OCI-LY7 (cell line): ENCODE measurements around the gene ADAM11. TPM values are rescaled to one million over a fixed set of nuclear protein-coding genes. Genes with fewer than 3 reads are reported as not detected.
A peak's percentile ranks its signal among the peaks of the same experiment; 100 is the strongest.
"Not testable (repeated sequence)": the region's sequence is repeated elsewhere in the genome, so short reads cannot be mapped to it uniquely, and the experiment has no call there.

Experiments used
- BruUV-seq: library from RNA; stranded (reverse); fragments of 400-500 nt; replicated peaks from 2 replicates; lab custom pipeline; 2021; lab: Mats Ljungman, UMichigan
- CTCF ChIA-PET: fragments of 300-600 bp; sonication (Branson Sonifier 250); formaldehyde crosslinking; loops from one replicate; lab custom pipeline; 2022; ENCODE audit warnings: antibody characterized with exemption; ENCODE audit not compliant: unreplicated experiment; lab: Charles Lee
- POLR2A ChIA-PET: fragments of 300-600 bp; sonication (Branson Sonifier 250); formaldehyde crosslinking; loops from one replicate; lab custom pipeline; 2022; ENCODE audit warnings: antibody characterized with exemption; lab: Charles Lee
- DNase-seq: peaks from one replicate; pipeline ENCODE4 v3.0.0-alpha.2; 2015; ENCODE audit warnings: low spot score
- H2AFZ ChIP-seq: fragments of 200-600 bp; sonication (generic), shearing (Covaris generic); 2 replicates; pipeline ENCODE4 v1.6.1; 2014; ENCODE audit warnings: mild to moderate bottlenecking, antibody characterized with exemption, low read length, moderate library complexity
- H3K27ac ChIP-seq: fragments of 200-600 bp; sonication (generic); 2 replicates; pipeline ENCODE4 v1.5.1; 2014; ENCODE audit warnings: mixed run types, low read depth, mild to moderate bottlenecking, moderate library complexity, low read length, inconsistent platforms; ENCODE audit not compliant: poor library complexity, severe bottlenecking
- H3K36me3 ChIP-seq: fragments of 200-600 bp; sonication (generic); 2 replicates; pipeline ENCODE4 v1.6.1; 2014; ENCODE audit warnings: mild to moderate bottlenecking, antibody characterized with exemption, low read length, moderate library complexity, mixed read lengths; ENCODE audit not compliant: insufficient read depth
- H3K4me1 ChIP-seq: fragments of 200-600 bp; sonication (generic); 2 replicates; pipeline ENCODE4 v1.5.1; 2014; ENCODE audit warnings: mild to moderate bottlenecking, low read length; ENCODE audit not compliant: insufficient read depth, poor library complexity, severe bottlenecking
- H3K4me2 ChIP-seq: fragments of 200-600 bp; sonication (generic); 2 replicates; pipeline ENCODE4 v1.6.1; 2014; ENCODE audit warnings: mild to moderate bottlenecking, low read length
- H3K4me3 ChIP-seq: fragments of 200-600 bp; sonication (generic); 2 replicates; pipeline ENCODE4 v1.5.1; 2014; ENCODE audit warnings: mild to moderate bottlenecking, low read depth, low read length; ENCODE audit not compliant: poor library complexity, severe bottlenecking
- H3K79me2 ChIP-seq: fragments of 200-600 bp; sonication (generic); 2 replicates; pipeline ENCODE4 v1.6.1; 2016; ENCODE audit warnings: low read depth, mild to moderate bottlenecking, low read length, moderate library complexity, mixed read lengths; ENCODE audit not compliant: insufficient read depth
- H3K9me2 ChIP-seq: fragments of 200-600 bp; sonication (generic); 2 replicates; pipeline ENCODE4 v1.6.1; 2016; ENCODE audit warnings: mild to moderate bottlenecking, low read length, mixed read lengths; ENCODE audit not compliant: insufficient read depth
- H3K9me3 ChIP-seq: fragments of 200-600 bp; sonication (generic); 2 replicates; pipeline ENCODE4 v1.6.1; 2014; ENCODE audit warnings: mild to moderate bottlenecking, mixed run types, low read length, mixed read lengths
- H4K20me1 ChIP-seq: fragments of 200-600 bp; sonication (generic); 2 replicates; pipeline ENCODE4 v1.6.1; 2014; ENCODE audit warnings: mild to moderate bottlenecking, antibody characterized with exemption, low read length, moderate library complexity, mixed read lengths; ENCODE audit not compliant: insufficient read depth
- CTCF ChIP-seq: fragments of 200-600 bp; sonication (generic); conservative IDR thresholded peaks from 2 replicates; pipeline ENCODE4 v1.5.1; 2014; ENCODE audit warnings: mild to moderate bottlenecking, antibody characterized with exemption, low read length, moderate library complexity, mixed read lengths
- EZH2phosphoT487 ChIP-seq: fragments of 200-600 bp; sonication (generic); IDR thresholded peaks from 2 replicates; pipeline ENCODE4 v1.6.1; 2018; ENCODE audit warnings: low read depth, borderline replicate concordance, mild to moderate bottlenecking, mixed run types, antibody characterized with exemption, low read length, moderate library complexity, mixed read lengths
- intact Hi-C: fragments of 100-400 bp; cut with micrococcal nuclease; formaldehyde crosslinking; loops from one replicate; pipeline ENCODE4 v1.10.0; 2022; ENCODE audit not compliant: unreplicated experiment
- total RNA-seq, 2 experiments: library from RNA; depleted of rRNA in 1 of 2; stranded (reverse); fragments of >200 nt in 1 of 2; shearing (Covaris generic) in 1 of 2; gene quantifications; 2 replicates each; pipeline ENCODE4 v1.2.3, GENCODE V29; 2014 to 2022

ADAM11 gene
- total RNA-seq, 2 experiments from 2014 or later: 1.1 to 3.3 TPM

DNA sequence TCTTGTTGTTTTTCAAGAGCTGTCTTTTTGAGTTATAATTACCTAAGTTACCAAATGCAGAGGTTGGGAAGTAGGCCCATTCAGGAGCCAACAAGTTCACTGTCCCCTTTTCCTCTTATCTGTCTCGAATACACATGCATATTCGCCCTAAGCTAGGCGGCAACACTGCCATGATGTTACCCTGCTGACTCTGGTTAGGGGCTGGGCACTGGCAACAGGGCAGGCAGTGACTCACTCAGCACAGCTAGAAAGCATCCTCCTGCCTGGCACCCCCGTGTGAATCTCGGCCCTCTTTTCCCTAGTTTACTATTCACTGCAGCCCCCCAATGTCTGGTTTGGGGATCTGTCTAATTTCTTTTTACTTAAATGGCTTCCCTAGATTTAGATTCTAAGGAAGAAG is 36.5 kb upstream of the ADAM11 start:
- no peak for DNase-seq
- Histone ChIP-seq H3K9me2 (no peaks in the 10 kb centered on the region), H3K4me2 (no peak overlapping the region), H3K4me1 (no peaks in the 10 kb centered on the region), H3K4me3 (no peak overlapping the region), H3K36me3 (peaks cover 65% of the 10 kb centered on the region), H4K20me1 (no peaks in the 10 kb centered on the region), H3K9me3 (no peaks in the 10 kb centered on the region), H3K79me2 (no peaks in the 10 kb centered on the region), H3K27ac (no peak overlapping the region), H2AFZ (no peak overlapping the region)
- BruUV-seq: no TSS peak
- CTCF ChIA-PET: no interaction called here
- intact Hi-C loops: no loop called here
- POLR2A ChIA-PET: no interaction called here
- TF ChIP-seq EZH2phosphoT487: no peak

- intact Hi-C loops, H3K9me2 ChIP-seq, H2AFZ ChIP-seq, H3K4me3 ChIP-seq, H4K20me1 ChIP-seq, CTCF ChIA-PET, H3K79me2 ChIP-seq, H3K4me1 ChIP-seq, H3K9me3 ChIP-seq, H3K4me2 ChIP-seq, H3K27ac ChIP-seq, BruUV-seq, DNase-seq: not testable (repeated sequence)
- peaks cover 77% of the 10 kb centered on the region for H3K36me3 ChIP-seq
- POLR2A ChIA-PET: interaction anchor here (0.8 kb wide), 1 partner anchor 26 kb away, joined by 3 read pairs; no protein-coding TSS in a partner anchor
Observed at GRCh38 chr17:44726121-44726520, 32.7 kb upstream of the ADAM11 start.

- POLR2A ChIA-PET: no interaction called here
- Histone ChIP-seq H3K36me3 (peaks cover 58% of the 10 kb centered on the region), H2AFZ (no peak overlapping the region), H3K4me3 (no peak overlapping the region), H3K9me2 (no peaks in the 10 kb centered on the region), H4K20me1 (no peaks in the 10 kb centered on the region), H3K4me1 (no peaks in the 10 kb centered on the region), H3K4me2 (no peak overlapping the region), H3K79me2 (no peaks in the 10 kb centered on the region), H3K9me3 (no peaks in the 10 kb centered on the region), H3K27ac (no peak overlapping the region)
- intact Hi-C loops: no loop called here
- CTCF ChIA-PET: no interaction called here
- no TSS peak for BruUV-seq
- TF ChIP-seq CTCF: peak; percentile 64
- no peak for TF ChIP-seq EZH2phosphoT487
- peak; percentile 13 for DNase-seq
Observed at GRCh38 chr17:44733753-44734152, 25.0 kb upstream of the ADAM11 start.

DNA sequence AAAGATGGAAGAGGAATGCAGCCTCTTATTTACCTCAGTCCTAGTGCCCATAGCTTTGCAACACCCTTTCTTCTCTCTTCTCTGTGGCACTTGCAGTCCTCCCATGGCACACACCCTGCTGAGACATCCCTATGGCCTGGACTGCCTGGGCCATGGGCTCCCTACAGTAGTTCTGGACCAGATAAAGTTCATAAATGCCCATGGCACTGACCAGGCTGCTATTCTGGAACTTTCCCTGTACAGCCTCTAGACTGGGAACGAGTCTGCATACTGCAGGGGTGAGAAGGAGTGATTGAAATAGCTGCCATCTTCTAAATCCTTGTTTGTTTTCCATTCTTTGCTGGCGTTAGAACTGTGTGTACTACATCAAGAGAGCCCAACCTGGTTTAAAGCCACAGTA is 24.5 kb upstream of the ADAM11 start:
- H3K27ac ChIP-seq: no peak overlapping the region
- no peak overlapping the region for H3K4me2 ChIP-seq
- no peak overlapping the region for H3K4me3 ChIP-seq
- BruUV-seq: no TSS peak
- H3K79me2 ChIP-seq: no peaks in the 10 kb centered on the region
- H3K9me2 ChIP-seq: no peaks in the 10 kb centered on the region
- intact Hi-C loops: no loop called here
- no peak overlapping the region for H2AFZ ChIP-seq
- ChIA-PET CTCF (no interaction called here), POLR2A (no interaction called here)
- H3K4me1 ChIP-seq: no peaks in the 10 kb centered on the region
- no peak for DNase-seq
- TF ChIP-seq CTCF (no peak), EZH2phosphoT487 (no peak)
- no peaks in the 10 kb centered on the region for H3K9me3 ChIP-seq
- no peaks in the 10 kb centered on the region for H4K20me1 ChIP-seq
- H3K36me3 ChIP-seq: peaks cover 53% of the 10 kb centered on the region
